Endothelial cell of umbilical vein (primary cell): Measurements from ENCODE around the gene COL20A1. TPM values are rescaled to one million over a fixed set of nuclear protein-coding genes. Genes with fewer than 3 reads are reported as not detected.

Experiments used
- BruUV-seq: library from RNA; stranded (reverse); fragments of 400-500 nt; replicated peaks from 2 replicates; lab custom pipeline; 2021; lab: Mats Ljungman, UMichigan
- CTCF ChIA-PET: fragments of 300-600, 350-600 bp; sonication (Branson Sonifier 250); formaldehyde crosslinking; loops from one replicate; lab custom pipeline; 2021; ENCODE audit warnings: antibody characterized with exemption, inconsistent platforms; lab: Charles Lee
- POLR2A ChIA-PET: fragments of 300-600, 350-600 bp; sonication (Branson Sonifier 250); formaldehyde crosslinking; loops from one replicate; lab custom pipeline; 2021; ENCODE audit warnings: antibody characterized with exemption, inconsistent platforms; lab: Charles Lee
- DNase-seq: peaks from one replicate; pipeline ENCODE4 v3.0.0-alpha.2; 2011; ENCODE audit warnings: low read depth, low spot score
- FAIRE-seq: peaks from 2 replicates; lab custom pipeline; 2011; peaks lifted over from hg19 to GRCh38; lab: Jason Lieb, UNC
- H2AFZ ChIP-seq: 2 replicates; pipeline ENCODE4 v1.6.0; 2012; ENCODE audit warnings: low read depth, low read length, control low read depth, inconsistent platforms
- H3K27ac ChIP-seq: 2 replicates; pipeline ENCODE4 v1.5.1; 2011; ENCODE audit warnings: low read depth, mild to moderate bottlenecking, control low read depth, low read length, moderate library complexity; ENCODE audit not compliant: insufficient read depth
- H3K27me3 ChIP-seq, 2 experiments: 2 replicates each; pipeline versions ENCODE4 v1.6.0 to v1.6.1; 2011; ENCODE audit warnings: low read length in 2 of 2, mixed read lengths in 1 of 2; ENCODE audit not compliant: control insufficient read depth in 2 of 2, insufficient read depth in 2 of 2
- H3K36me3 ChIP-seq, 2 experiments: 2 replicates in 1 of 2; 3 replicates in 1 of 2; pipeline ENCODE4 v1.5.1; 2011; ENCODE audit warnings: low read length in 2 of 2, mild to moderate bottlenecking in 1 of 2, moderate library complexity in 1 of 2; ENCODE audit not compliant: control insufficient read depth in 2 of 2, insufficient read depth in 2 of 2; ENCODE audit errors: extremely low read depth in 1 of 2
- H3K4me1 ChIP-seq: 3 replicates; pipeline ENCODE4 v1.5.1; 2011; ENCODE audit warnings: mild to moderate bottlenecking, low read length; ENCODE audit not compliant: control insufficient read depth, insufficient read depth; ENCODE audit errors: extremely low read depth
- H3K4me2 ChIP-seq: 2 replicates; pipeline ENCODE4 v1.6.1; 2011; ENCODE audit warnings: low read length, control low read depth, mixed read lengths; ENCODE audit not compliant: insufficient read depth
- H3K4me3 ChIP-seq, 3 experiments: fragments of 200-600 bp in 1 of 3; sonication (generic), shearing (Covaris generic) in 1 of 3; replicated peaks in 1 of 3; 2 replicates each; pipeline ENCODE4 v1.5.1; 2011 to 2016; ENCODE audit warnings: control low read depth in 3 of 3, low read length in 3 of 3, mild to moderate bottlenecking in 2 of 3, inconsistent platforms in 1 of 3, low read depth in 1 of 3, moderate library complexity in 1 of 3; ENCODE audit not compliant: insufficient read depth in 1 of 3
- H3K79me2 ChIP-seq: 2 replicates; pipeline ENCODE4 v1.6.0; 2012; ENCODE audit warnings: low read length, inconsistent platforms; ENCODE audit not compliant: control insufficient read depth, insufficient read depth
- H3K9ac ChIP-seq: replicated peaks from 2 replicates; pipeline ENCODE3; 2011; ENCODE audit warnings: low read length, control low read depth; ENCODE audit not compliant: insufficient read depth; ENCODE audit errors: extremely low read depth
- H3K9me1 ChIP-seq: replicated peaks from 3 replicates; pipeline ENCODE4 v1.6.0; 2011; ENCODE audit warnings: mild to moderate bottlenecking, low read length; ENCODE audit not compliant: control insufficient read depth, insufficient read depth; ENCODE audit errors: extremely low read depth
- H3K9me3 ChIP-seq: replicated peaks from 2 replicates; pipeline ENCODE4 v1.5.1; 2012; ENCODE audit warnings: low read length, inconsistent platforms; ENCODE audit not compliant: control insufficient read depth, insufficient read depth
- H4K20me1 ChIP-seq: replicated peaks from 2 replicates; pipeline ENCODE3; 2011; ENCODE audit warnings: mild to moderate bottlenecking, low read length; ENCODE audit not compliant: control insufficient read depth, insufficient read depth; ENCODE audit errors: extremely low read depth
- EZH2 ChIP-seq: IDR thresholded peaks from 2 replicates; pipeline ENCODE4 v1.6.1; 2012; ENCODE audit warnings: borderline replicate concordance, low read depth, mild to moderate bottlenecking, moderate library complexity, low read length, inconsistent platforms; ENCODE audit not compliant: severe bottlenecking
- FOS ChIP-seq: IDR thresholded peaks from 2 replicates; pipeline ENCODE4 v1.6.1; 2011; ENCODE audit warnings: mild to moderate bottlenecking, low read length, moderate library complexity, borderline replicate concordance; ENCODE audit not compliant: insufficient read depth
- GATA2 ChIP-seq: IDR thresholded peaks from 2 replicates; pipeline ENCODE4 v1.7.0; 2011; ENCODE audit warnings: low read depth, mild to moderate bottlenecking, moderate library complexity, mixed read lengths, low read length; ENCODE audit not compliant: insufficient read length, insufficient read depth
- JUN ChIP-seq: IDR thresholded peaks from 2 replicates; pipeline ENCODE4 v1.6.1; 2011; ENCODE audit warnings: borderline replicate concordance, low read depth; ENCODE audit not compliant: insufficient read length, insufficient read depth
- MYC ChIP-seq: IDR thresholded peaks from one replicate; pipeline ENCODE4 v1.6.1; 2011; ENCODE audit warnings: mild to moderate bottlenecking, low read depth, low read length
- POLR2A ChIP-seq: IDR thresholded peaks from 2 replicates; pipeline ENCODE4 v1.6.1; 2012; ENCODE audit warnings: low read depth, mild to moderate bottlenecking, control low read depth, low read length
- POLR2AphosphoS5 ChIP-seq: IDR thresholded peaks from 2 replicates; pipeline ENCODE4 v1.6.1; 2012; ENCODE audit warnings: low read depth, mild to moderate bottlenecking, control low read depth, low read length, moderate library complexity; ENCODE audit not compliant: insufficient read depth
- dilution Hi-C: fragments of 300-500 bp; cut with MboI; formaldehyde crosslinking; loops from one replicate; pipeline ENCODE4 v1.15.0; 2019; ENCODE audit warnings: low sequenced_read_pairs; ENCODE audit not compliant: extremely low pct_ligation_motif_present
- intact Hi-C: fragments of 100-400 bp; cut with micrococcal nuclease; formaldehyde crosslinking; loops from one replicate; pipeline ENCODE4 v1.10.0; 2022
- polyA plus RNA-seq, 4 experiments: library from polyadenylated mRNA; depleted of rRNA in 3 of 4; stranded (reverse) in 3 of 4; unstranded in 1 of 4; fragments of >200 nt; gene quantifications; 2 replicates each; pipeline versions ENCODE4 v1.2.1 to v1.2.3, GENCODE V29; 2011 to 2012; ENCODE audit warnings: missing spikeins in 1 of 4
- total RNA-seq: library from RNA; stranded (reverse); gene quantifications from 2 replicates; pipeline ENCODE4 v1.2.3, GENCODE V29; 2021
- TF ChIP-seq, protein P1 (sequence below): IDR thresholded peaks from 2 replicates; pipeline ENCODE4 v1.6.1; 2011; ENCODE audit not compliant: insufficient read depth, insufficient read length
- TF ChIP-seq, protein P2 (sequence below), 2 donors: IDR thresholded peaks; 1 replicate in 1 of 2; 2 replicates in 1 of 2; pipeline ENCODE4 v1.5.1; 2011; ENCODE audit warnings: low read length in 2 of 2, mild to moderate bottlenecking in 2 of 2, moderate library complexity in 2 of 2, control low read depth in 1 of 2, inconsistent platforms in 1 of 2, low read depth in 1 of 2; ENCODE audit not compliant: insufficient read depth in 1 of 2; ENCODE audit errors: extremely low read depth in 1 of 2

The COL20A1 gene
- total and polyA plus RNA-seq, 2 donors (not counting 3 experiments of a cell fraction or from before 2014, with no cell fraction given), result not detected

DNA sequence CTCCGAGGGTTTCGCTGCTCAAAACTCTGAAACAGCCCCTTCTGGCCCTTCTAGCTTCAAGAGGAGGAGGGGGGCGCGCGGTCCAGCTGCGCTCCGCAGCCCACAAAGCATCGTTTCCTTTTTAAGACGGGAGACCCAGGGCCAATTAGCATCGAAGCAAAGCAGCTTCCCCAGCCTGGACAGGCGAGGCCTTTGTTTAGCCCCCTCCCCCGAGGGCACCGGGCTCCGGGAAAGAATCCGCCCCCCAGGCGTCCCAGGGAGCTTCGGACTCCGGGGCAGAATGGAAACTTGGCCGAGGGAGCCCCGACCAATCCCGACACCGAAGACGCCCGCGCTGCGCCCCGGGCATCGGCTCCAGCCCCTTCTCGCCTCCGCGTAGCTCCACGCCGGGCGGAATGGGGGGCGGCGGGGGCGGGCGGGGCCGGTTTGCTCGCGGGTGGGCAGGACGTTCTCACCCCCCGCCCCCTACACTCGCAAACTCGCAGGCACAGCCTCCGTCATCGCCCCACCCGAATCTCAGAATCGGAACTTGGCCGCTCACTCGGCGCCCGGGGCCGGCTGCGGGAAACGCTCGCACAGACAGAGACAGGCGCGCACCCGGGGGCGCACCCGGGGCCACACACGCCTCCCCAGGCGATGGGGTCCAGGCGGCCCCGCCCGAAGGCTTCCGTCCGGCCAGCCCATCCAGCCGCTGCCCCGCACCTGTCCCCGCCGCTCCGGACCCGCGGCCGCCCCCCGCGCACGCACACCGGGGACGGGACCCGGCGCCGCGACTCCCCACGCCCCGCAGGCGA lies 39.4 kb upstream of the COL20A1 start:
- no peak overlapping the region for H2AFZ ChIP-seq
- DNase-seq (no peak), FAIRE-seq (no peak)
- dilution Hi-C loops, result no loop called here
- H3K9me1 ChIP-seq, result no peaks in the 10 kb centered on the region
- no peaks in the 10 kb centered on the region for H3K4me1 ChIP-seq
- H3K79me2 ChIP-seq, result no peaks in the 10 kb centered on the region
- no peak overlapping the region for H3K4me2 ChIP-seq
- no peaks in the 10 kb centered on the region for H3K36me3 ChIP-seq
- H3K9ac ChIP-seq, result no peak overlapping the region
- H3K4me3 ChIP-seq, result no peak overlapping the region
- intact Hi-C loops, result no loop called here
- no TSS peak for BruUV-seq
- H3K9me3 ChIP-seq, result no peaks in the 10 kb centered on the region
- H3K27ac ChIP-seq, result no peak overlapping the region
- ChIA-PET POLR2A (interaction anchor here (1.0 kb wide), 1 partner anchor 11 kb away, joined by 3 read pairs; no protein-coding TSS in a partner anchor), CTCF (interaction anchor here (5.0 kb wide), 1 partner anchor 30 kb away, joined by 36 read pairs; no protein-coding TSS in a partner anchor)
- TF ChIP-seq EZH2, result peak; percentile 59
- TF ChIP-seq, protein P1, sequence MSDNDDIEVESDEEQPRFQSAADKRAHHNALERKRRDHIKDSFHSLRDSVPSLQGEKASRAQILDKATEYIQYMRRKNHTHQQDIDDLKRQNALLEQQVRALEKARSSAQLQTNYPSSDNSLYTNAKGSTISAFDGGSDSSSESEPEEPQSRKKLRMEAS, result no peak
- no peak for TF ChIP-seq JUN
- no peak for TF ChIP-seq GATA2
- H4K20me1 ChIP-seq, result no peaks in the 10 kb centered on the region
- H3K27me3 ChIP-seq, result peaks cover 35 to 37% of the 10 kb centered on the region in 2 experiments

DNA sequence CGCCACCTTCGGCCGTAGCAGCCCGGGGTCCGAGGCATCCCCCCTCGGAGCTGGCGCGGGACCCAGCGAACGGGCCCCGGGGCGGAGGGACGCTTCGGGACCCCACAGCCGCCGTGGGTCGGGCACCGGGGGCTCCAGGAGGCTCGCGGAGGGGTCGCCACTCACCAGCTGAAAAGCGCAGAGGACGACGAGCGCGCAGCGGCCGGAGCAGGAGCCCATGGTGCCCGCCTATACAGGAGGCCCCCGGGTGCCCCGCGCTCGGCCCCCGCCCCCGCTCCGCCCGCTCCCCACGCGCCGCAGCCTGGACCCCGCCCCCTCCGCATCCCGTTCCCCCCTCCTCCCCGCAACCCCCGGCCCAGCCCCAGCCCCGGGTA lies 38.8 kb upstream of the COL20A1 start, which contains the start of gene NKAIN4:
TSS of gene NKAIN4 (minus strand) at position 232 of the 374 bp plus-strand sequence. CDS start at position 219, 13 bp downstream.
- FAIRE-seq (no peak), DNase-seq (no peak)
- Histone ChIP-seq H2AFZ (no peak within 1 kb of the TSS), H3K27me3 (peaks cover 35 to 37% of the 10 kb centered on the region in 2 experiments), H3K79me2 (no peaks in the 10 kb centered on the region), H4K20me1 (no peaks in the 10 kb centered on the region), H3K9me3 (no peaks in the 10 kb centered on the region), H3K4me1 (no peaks in the 10 kb centered on the region), H3K4me3 (no peak within 1 kb of the TSS), H3K36me3 (no peaks in the 10 kb centered on the region), H3K9me1 (no peaks in the 10 kb centered on the region), H3K4me2 (no peak within 1 kb of the TSS), H3K9ac (no peak within 1 kb of the TSS), H3K27ac (no peak within 1 kb of the TSS)
- intact Hi-C loops (no loop called here), dilution Hi-C loops (no loop called here)
- CTCF ChIA-PET, result interaction anchor here (1.1 to 5.0 kb wide), 5 partner anchors 12 to 55 kb away, joined by 3 to 36 read pairs (median 4); no protein-coding TSS in a partner anchor
- no TSS peak for BruUV-seq
- POLR2A ChIA-PET, result interaction anchor here (1.0 kb wide), 1 partner anchor 11 kb away, joined by 3 read pairs; no protein-coding TSS in a partner anchor
- TF ChIP-seq, protein P1, result no peak
- TF ChIP-seq JUN (no peak), GATA2 (no peak), MYC (no peak), EZH2 (no peak), POLR2AphosphoS5 (no peak), POLR2A (no peak), FOS (no peak)
- TF ChIP-seq, protein P2, sequence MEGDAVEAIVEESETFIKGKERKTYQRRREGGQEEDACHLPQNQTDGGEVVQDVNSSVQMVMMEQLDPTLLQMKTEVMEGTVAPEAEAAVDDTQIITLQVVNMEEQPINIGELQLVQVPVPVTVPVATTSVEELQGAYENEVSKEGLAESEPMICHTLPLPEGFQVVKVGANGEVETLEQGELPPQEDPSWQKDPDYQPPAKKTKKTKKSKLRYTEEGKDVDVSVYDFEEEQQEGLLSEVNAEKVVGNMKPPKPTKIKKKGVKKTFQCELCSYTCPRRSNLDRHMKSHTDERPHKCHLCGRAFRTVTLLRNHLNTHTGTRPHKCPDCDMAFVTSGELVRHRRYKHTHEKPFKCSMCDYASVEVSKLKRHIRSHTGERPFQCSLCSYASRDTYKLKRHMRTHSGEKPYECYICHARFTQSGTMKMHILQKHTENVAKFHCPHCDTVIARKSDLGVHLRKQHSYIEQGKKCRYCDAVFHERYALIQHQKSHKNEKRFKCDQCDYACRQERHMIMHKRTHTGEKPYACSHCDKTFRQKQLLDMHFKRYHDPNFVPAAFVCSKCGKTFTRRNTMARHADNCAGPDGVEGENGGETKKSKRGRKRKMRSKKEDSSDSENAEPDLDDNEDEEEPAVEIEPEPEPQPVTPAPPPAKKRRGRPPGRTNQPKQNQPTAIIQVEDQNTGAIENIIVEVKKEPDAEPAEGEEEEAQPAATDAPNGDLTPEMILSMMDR (IDR thresholded peaks at IDR 0.05; ENCODE audit: extremely low read depth in 1 of 2, insufficient read depth in 1 of 2, low read depth in 1 of 2, low read length in 2 of 2), result no peak
